Measurements from ENCODE around the gene PERM1. TPM values are rescaled to one million over a fixed set of nuclear protein-coding genes. Genes with fewer than 3 reads are reported as not detected.
"Not testable (repeated sequence)": the region's sequence is repeated elsewhere in the genome, so short reads cannot be mapped to it uniquely, and the experiment has no call there.

Gene PERM1
- total RNA-seq, 1 experiment from 2014 or later = 0.81 TPM

DNA sequence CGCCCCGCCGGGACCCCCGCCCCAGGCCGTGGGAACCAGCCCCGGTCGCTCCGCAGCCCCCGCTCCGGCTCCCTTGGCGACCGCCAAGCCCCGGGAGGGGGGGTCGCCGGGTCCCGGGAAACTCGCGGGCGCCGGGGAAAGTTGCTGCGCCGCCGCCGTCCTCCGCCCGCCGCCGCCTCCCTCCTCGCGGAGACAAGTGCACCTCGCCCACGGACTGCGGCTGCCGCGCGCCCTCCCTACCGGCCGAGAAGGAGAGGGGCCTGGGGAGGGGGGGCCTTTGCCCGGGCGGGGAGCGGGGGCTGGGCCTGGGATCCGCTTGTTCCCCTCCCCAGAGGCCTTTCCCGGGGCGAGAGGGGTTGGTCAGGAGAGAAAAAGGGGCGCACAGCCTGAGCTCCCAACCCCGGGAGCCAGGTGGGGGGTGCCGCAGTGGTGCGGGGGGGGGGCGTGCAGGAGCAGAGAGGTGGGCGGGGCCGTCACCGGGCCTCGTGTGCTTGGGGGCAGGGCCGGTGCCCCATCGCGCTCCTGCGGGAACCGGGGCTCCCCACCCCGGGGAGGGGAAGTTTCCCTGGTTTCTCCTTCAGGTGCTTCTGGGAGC, 38.6 kb upstream of the PERM1 start:
- H3F3A ChIP-seq (ENCODE audit: insufficient read depth, low read depth) = peaks cover 35% of the 10 kb centered on the region
- CTCF ChIA-PET = interaction anchor here (0.7 kb wide), 1 partner anchor 54 kb away, joined by 6 read pairs; the partner anchor contains the start of gene RNF223
- H3K4me3 ChIP-seq = peak overlapping the region; percentile 80
- peak in 1 of 2 experiments; percentile 36 for DNase-seq
- H3K9me3 ChIP-seq (ENCODE audit: insufficient read depth, low read depth) = no peaks in the 10 kb centered on the region
- peak overlapping the region; percentile 76 for H3K27ac ChIP-seq
- H3K4me1 ChIP-seq (replicated peaks; ENCODE audit: insufficient read depth) = peaks cover 38% of the 10 kb centered on the region
- POLR2A ChIA-PET (ENCODE audit: unreplicated experiment) = interaction anchor here (0.6 to 0.7 kb wide), 3 partner anchors 21 to 245 kb away, joined by 3 to 13 read pairs (median 4); no protein-coding TSS in a partner anchor
- H3K4me2 ChIP-seq = peak overlapping the region; percentile 95
- intact Hi-C loops (cut with micrococcal nuclease; ENCODE audit: unreplicated experiment) = loop anchor here (1.0 to 5.0 kb wide), 2 partner anchors 52 to 288 kb away; partner anchors contain the start of genes PUSL1 and RNF223
- H3K9me2 ChIP-seq (ENCODE audit: insufficient read depth) = no peaks in the 10 kb centered on the region
- H3K27me3 ChIP-seq (ENCODE audit: insufficient read depth, low read depth) = no peaks in the 10 kb centered on the region
- no peaks in the 10 kb centered on the region for H3K36me3 ChIP-seq (ENCODE audit: low read depth)
- peaks cover 44% of the 10 kb centered on the region for H3K79me2 ChIP-seq (ENCODE audit: low read depth)
- no TSS peak for BruUV-seq (replicated peaks)
- no peak overlapping the region for H2AFZ ChIP-seq
- no peaks in the 10 kb centered on the region for H4K20me1 ChIP-seq (ENCODE audit: insufficient read depth)
- TF ChIP-seq, protein P1, sequence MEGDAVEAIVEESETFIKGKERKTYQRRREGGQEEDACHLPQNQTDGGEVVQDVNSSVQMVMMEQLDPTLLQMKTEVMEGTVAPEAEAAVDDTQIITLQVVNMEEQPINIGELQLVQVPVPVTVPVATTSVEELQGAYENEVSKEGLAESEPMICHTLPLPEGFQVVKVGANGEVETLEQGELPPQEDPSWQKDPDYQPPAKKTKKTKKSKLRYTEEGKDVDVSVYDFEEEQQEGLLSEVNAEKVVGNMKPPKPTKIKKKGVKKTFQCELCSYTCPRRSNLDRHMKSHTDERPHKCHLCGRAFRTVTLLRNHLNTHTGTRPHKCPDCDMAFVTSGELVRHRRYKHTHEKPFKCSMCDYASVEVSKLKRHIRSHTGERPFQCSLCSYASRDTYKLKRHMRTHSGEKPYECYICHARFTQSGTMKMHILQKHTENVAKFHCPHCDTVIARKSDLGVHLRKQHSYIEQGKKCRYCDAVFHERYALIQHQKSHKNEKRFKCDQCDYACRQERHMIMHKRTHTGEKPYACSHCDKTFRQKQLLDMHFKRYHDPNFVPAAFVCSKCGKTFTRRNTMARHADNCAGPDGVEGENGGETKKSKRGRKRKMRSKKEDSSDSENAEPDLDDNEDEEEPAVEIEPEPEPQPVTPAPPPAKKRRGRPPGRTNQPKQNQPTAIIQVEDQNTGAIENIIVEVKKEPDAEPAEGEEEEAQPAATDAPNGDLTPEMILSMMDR (conservative IDR thresholded peaks at IDR 0.05) = no peak
- TF ChIP-seq EZH2 (IDR thresholded peaks at IDR 0.05; ENCODE audit: low read depth) = no peak

DNA sequence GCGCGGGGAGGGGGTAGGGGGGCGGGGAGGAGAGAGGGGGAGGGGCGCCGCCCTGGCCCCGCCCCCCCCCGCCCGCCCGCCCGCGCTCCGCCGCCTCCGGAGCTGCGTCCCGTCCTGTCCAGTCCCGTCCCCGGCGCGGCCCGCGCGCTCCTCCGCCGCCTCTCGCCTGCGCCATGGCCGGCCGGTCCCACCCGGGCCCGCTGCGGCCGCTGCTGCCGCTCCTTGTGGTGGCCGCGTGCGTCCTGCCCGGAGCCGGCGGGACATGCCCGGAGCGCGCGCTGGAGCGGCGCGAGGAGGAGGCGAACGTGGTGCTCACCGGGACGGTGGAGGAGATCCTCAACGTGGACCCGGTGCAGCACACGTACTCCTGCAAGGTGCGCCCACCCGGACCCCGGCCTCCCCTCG, 38.1 kb upstream of the PERM1 start, which contains the start of gene AGRN:
TSS of gene AGRN (plus strand) at position 121 of the 405 bp plus-strand sequence. CDS start at position 174, 53 bp downstream.
- H3K27me3 ChIP-seq (ENCODE audit: insufficient read depth, low read depth) = no peaks in the 10 kb centered on the region
- CTCF ChIA-PET = interaction anchor here (0.7 kb wide), 1 partner anchor 54 kb away, joined by 6 read pairs; the partner anchor contains the start of gene RNF223
- H3K9me3 ChIP-seq (ENCODE audit: insufficient read depth, low read depth) = no peaks in the 10 kb centered on the region
- no peaks in the 10 kb centered on the region for H4K20me1 ChIP-seq (ENCODE audit: insufficient read depth)
- POLR2A ChIA-PET (ENCODE audit: unreplicated experiment) = interaction anchor here (0.6 kb wide), 2 partner anchors 21 to 245 kb away, joined by 4 to 13 read pairs; no protein-coding TSS in a partner anchor
- peak within 1 kb of the TSS; percentile 95 for H3K4me2 ChIP-seq
- H2AFZ ChIP-seq = peak within 1 kb of the TSS; percentile 42; the same call in 1 of the 2 replicates
- peaks cover 40% of the 10 kb centered on the region for H3K79me2 ChIP-seq (ENCODE audit: low read depth)
- peaks cover 32% of the 10 kb centered on the region for H3K4me1 ChIP-seq (replicated peaks; ENCODE audit: insufficient read depth)
- H3K4me3 ChIP-seq = peak within 1 kb of the TSS; percentile 80
- peak within 1 kb of the TSS; percentile 76 for H3K27ac ChIP-seq
- DNase-seq = peak in 1 of 2 experiments; percentile 57
- H3K36me3 ChIP-seq (ENCODE audit: low read depth) = no peaks in the 10 kb centered on the region
- peaks cover 40% of the 10 kb centered on the region for H3F3A ChIP-seq (ENCODE audit: insufficient read depth, low read depth)
- BruUV-seq (replicated peaks) = no TSS peak
- intact Hi-C loops (cut with micrococcal nuclease; ENCODE audit: unreplicated experiment) = loop anchor here (5.0 kb wide), 1 partner anchor 52 kb away; the partner anchor contains the start of gene RNF223
- no peaks in the 10 kb centered on the region for H3K9me2 ChIP-seq (ENCODE audit: insufficient read depth)
- no peak for TF ChIP-seq EZH2 (IDR thresholded peaks at IDR 0.05; ENCODE audit: low read depth)
- TF ChIP-seq, protein P1 (conservative IDR thresholded peaks at IDR 0.05) = no peak

DNA sequence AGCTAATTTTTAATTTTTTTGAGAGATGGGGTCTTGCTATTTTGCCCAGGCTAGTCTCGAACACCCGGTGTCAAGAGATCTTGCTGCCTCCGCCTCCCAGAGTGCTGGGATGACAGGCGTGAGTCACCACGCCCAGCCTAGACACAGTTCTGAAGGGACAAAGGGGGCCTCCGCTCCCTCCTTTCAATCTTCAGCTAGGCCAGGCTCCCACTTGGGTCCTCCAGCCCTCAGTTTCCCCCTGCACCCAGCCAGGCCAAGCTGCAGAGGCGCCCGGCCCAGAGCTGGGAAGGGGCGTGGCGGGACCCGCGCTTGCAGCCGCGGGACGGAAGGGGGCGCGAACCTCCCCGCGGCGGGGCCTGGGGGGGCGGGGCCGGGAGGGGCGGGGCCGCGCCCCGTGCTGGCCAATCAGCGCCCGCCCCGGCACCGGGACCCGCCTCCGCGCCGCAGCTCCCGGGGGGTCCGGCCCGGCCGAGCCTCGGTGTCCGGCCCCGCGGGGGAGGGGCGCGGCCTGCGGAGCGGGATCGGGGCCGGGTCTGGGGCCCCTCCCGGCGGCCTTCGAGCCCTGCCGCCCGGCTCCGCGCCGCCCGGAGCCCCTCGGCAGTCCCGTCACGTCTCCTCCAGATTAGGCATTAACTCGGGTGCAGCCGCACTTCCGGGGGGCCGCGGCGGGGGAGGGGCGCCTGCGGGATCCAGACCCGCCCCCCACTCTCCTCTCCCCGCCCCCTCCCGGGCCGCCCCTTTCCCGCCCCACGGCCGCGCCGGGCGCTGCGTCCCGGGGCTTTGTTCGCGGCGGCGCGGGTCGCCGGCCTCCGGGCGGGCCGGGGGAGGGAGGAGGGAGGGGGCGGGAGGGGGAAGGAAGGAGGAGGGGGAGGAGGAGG, 37.5 kb upstream of the PERM1 start:
- CTCF ChIA-PET = interaction anchor here (0.6 to 1.0 kb wide), 4 partner anchors 45 to 558 kb away, joined by 3 to 6 read pairs (median 4); partner anchors contain the start of gene RNF223
- Histone ChIP-seq H3F3A (ENCODE audit: insufficient read depth, low read depth) (peaks cover 41% of the 10 kb centered on the region), H4K20me1 (ENCODE audit: insufficient read depth) (no peaks in the 10 kb centered on the region), H3K79me2 (ENCODE audit: low read depth) (peaks cover 36% of the 10 kb centered on the region), H3K9me3 (ENCODE audit: insufficient read depth, low read depth) (no peaks in the 10 kb centered on the region), H3K27me3 (ENCODE audit: insufficient read depth, low read depth) (no peaks in the 10 kb centered on the region), H3K27ac (no peak overlapping the region), H3K9me2 (ENCODE audit: insufficient read depth) (no peaks in the 10 kb centered on the region), H3K4me3 (peak overlapping the region; percentile 29; the same call in 1 of the 2 replicates), H3K36me3 (ENCODE audit: low read depth) (no peaks in the 10 kb centered on the region), H3K4me1 (replicated peaks; ENCODE audit: insufficient read depth) (peaks cover 26% of the 10 kb centered on the region), H3K4me2 (peak overlapping the region; percentile 56), H2AFZ (no peak overlapping the region; the same call in 1 of the 2 replicates)
- POLR2A ChIA-PET (ENCODE audit: unreplicated experiment) = interaction anchor here (0.6 to 0.8 kb wide), 2 partner anchors 14 to 18 kb away, joined by 5 read pairs; no protein-coding TSS in a partner anchor
- TF ChIP-seq EZH2 (IDR thresholded peaks at IDR 0.05; ENCODE audit: low read depth) = no peak
- TF ChIP-seq, protein P1 (conservative IDR thresholded peaks at IDR 0.05) = peak; percentile 63
- intact Hi-C loops (cut with micrococcal nuclease; ENCODE audit: unreplicated experiment) = no loop called here
- peak; percentile 63 to 88 for DNase-seq
- no TSS peak for BruUV-seq (replicated peaks)

DNA sequence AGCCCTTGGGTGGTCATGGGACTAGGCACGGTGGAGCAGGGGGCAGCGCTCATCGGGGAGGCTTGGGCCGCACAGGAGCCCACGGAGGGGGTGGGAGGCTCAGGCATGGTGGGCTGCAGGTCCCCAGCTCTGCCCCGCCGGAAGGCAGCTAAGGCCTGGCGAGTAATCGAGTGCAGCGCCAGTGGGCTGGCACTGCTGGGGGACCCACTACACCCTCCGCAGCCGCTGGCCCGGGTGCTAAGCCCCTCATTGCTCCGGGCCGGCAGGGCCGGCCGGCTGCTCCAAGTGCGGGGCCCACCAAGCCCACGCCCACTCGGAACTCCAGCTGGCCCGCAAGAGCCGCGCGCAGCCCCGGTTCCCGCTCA, 36.4 kb upstream of the PERM1 start:
- H3K27me3 ChIP-seq (ENCODE audit: insufficient read depth, low read depth); H3K27ac ChIP-seq; H3K9me3 ChIP-seq (ENCODE audit: insufficient read depth, low read depth); H3K4me3 ChIP-seq; H4K20me1 ChIP-seq (ENCODE audit: insufficient read depth); intact Hi-C loops (cut with micrococcal nuclease; ENCODE audit: unreplicated experiment); BruUV-seq (replicated peaks); H2AFZ ChIP-seq; H3K9me2 ChIP-seq (ENCODE audit: insufficient read depth); POLR2A ChIA-PET (ENCODE audit: unreplicated experiment); H3K4me2 ChIP-seq; DNase-seq; CTCF ChIA-PET; H3K36me3 ChIP-seq (ENCODE audit: low read depth): not testable (repeated sequence)
- peaks cover 37% of the 10 kb centered on the region for H3F3A ChIP-seq (ENCODE audit: insufficient read depth, low read depth)
- peaks cover 26% of the 10 kb centered on the region for H3K79me2 ChIP-seq (ENCODE audit: low read depth)
- peaks cover 22% of the 10 kb centered on the region for H3K4me1 ChIP-seq (replicated peaks; ENCODE audit: insufficient read depth)
